RWPE2 (cell line): Measurements from ENCODE around the gene PAK6.

ENCODE experiments used
- ATAC-seq: fragments of 200-7000 bp; cut with Tn5 transposase; 3 replicates; pipeline ENCODE4 v1.9.1; 2021; ENCODE audit warnings: low read depth
- DNase-seq: peaks from one replicate; pipeline ENCODE4 v3.0.0-alpha.2; 2020; ENCODE audit warnings: low spot score
- H3K27ac ChIP-seq: fragments of 450-650 bp; 2 replicates; pipeline ENCODE4 v1.5.1; 2017; ENCODE audit warnings: mild to moderate bottlenecking; ENCODE audit not compliant: poor library complexity, severe bottlenecking
- H3K27me3 ChIP-seq: fragments of 250-450 bp; sonication (Bioruptor Pico); 2 replicates; pipeline ENCODE4 v1.5.1; 2021; ENCODE audit warnings: mild to moderate bottlenecking, moderate library complexity; ENCODE audit not compliant: insufficient read depth, poor library complexity, severe bottlenecking
- H3K36me3 ChIP-seq: fragments of 250-450 bp; sonication (Bioruptor Pico); 2 replicates; pipeline ENCODE4 v1.5.1; 2020; ENCODE audit warnings: low read depth, mild to moderate bottlenecking, moderate library complexity
- H3K4me1 ChIP-seq: fragments of 250-450 bp; sonication (Bioruptor Pico); 2 replicates; pipeline ENCODE4 v1.5.1; 2021; ENCODE audit warnings: mild to moderate bottlenecking, moderate library complexity; ENCODE audit not compliant: insufficient read depth, poor library complexity, severe bottlenecking
- H3K4me3 ChIP-seq: fragments of 250-450 bp; sonication (Bioruptor Pico); 2 replicates; pipeline ENCODE4 v1.5.1; 2021; ENCODE audit warnings: mild to moderate bottlenecking, moderate library complexity; ENCODE audit not compliant: severe bottlenecking
- H3K9me3 ChIP-seq: fragments of 250-450 bp; sonication (Bioruptor Pico); 2 replicates; pipeline ENCODE4 v1.5.1; 2021; ENCODE audit warnings: mild to moderate bottlenecking, moderate library complexity; ENCODE audit not compliant: severe bottlenecking
- CTCF ChIP-seq: fragments of 450-650 bp; IDR thresholded peaks from one replicate; pipeline ENCODE4 v1.5.1; 2017; ENCODE audit warnings: mild to moderate bottlenecking, moderate library complexity; ENCODE audit not compliant: poor library complexity, severe bottlenecking

The PAK6 gene

GRCh38 chr15:40247406-40247971, 8.6 kb downstream of the PAK6 start:
- Histone ChIP-seq H3K4me1 (peaks cover 46% of the 10 kb centered on the region), H3K27ac (no peak overlapping the region), H3K4me3 (no peak overlapping the region), H3K36me3 (no peaks in the 10 kb centered on the region), H3K27me3 (no peaks in the 10 kb centered on the region), H3K9me3 (no peaks in the 10 kb centered on the region)
- TF ChIP-seq CTCF, result no peak
- DNase-seq (peak; percentile 68), ATAC-seq (no peak)

DNA sequence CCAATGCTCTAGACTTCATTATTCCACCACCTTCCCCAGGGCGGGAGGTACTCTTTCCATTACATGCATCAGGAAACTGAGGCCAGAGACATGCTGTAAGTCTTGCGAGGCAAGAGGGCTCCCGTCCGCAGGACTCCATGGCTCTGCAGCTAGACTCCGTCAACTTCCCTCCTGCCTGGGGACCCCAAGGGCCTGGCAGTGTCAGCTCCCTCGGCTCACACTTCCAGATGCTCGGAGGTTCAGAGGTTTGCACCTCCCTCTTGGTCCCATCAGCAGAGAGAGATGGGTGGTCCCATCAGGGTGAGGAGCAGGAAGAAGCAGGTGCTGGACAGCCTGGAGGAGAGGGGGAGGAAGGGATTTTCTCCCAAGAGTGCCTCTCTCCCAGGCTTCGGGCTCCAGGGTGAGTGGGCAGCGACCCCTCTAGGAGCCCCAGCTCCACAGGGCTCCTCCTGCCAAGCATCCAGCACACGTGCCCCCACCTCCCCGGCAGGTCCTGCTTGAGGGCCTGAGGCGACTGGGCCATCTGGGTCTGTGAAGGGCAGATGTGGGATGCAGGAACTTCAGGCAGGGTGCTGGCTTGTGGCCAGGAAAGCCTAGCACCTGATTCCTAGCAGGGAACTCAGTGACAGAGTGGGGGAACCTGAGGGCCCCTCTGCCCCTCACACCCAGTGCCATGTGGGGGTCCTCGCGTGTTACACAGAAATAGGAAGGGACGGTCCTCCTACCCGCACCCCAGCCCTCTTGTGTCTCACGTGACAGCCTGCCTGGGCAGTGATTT, 9.3 kb downstream of the PAK6 start:
- Histone ChIP-seq H3K4me3 (no peak overlapping the region), H3K27me3 (no peaks in the 10 kb centered on the region)
- no peak for TF ChIP-seq CTCF

GRCh38 chr15:40249477-40250303, 10.8 kb downstream of the PAK6 start:
- H3K27me3 ChIP-seq, result no peaks in the 10 kb centered on the region

More for the DNA sequence above, 9.3 kb downstream of the PAK6 start:
- Histone ChIP-seq H3K36me3 (no peaks in the 10 kb centered on the region), H3K9me3 (no peaks in the 10 kb centered on the region), H3K27ac (no peak overlapping the region), H3K4me1 (peaks cover 42% of the 10 kb centered on the region)
- ATAC-seq, result no peak
- DNase-seq, result peak; percentile 68

DNA sequence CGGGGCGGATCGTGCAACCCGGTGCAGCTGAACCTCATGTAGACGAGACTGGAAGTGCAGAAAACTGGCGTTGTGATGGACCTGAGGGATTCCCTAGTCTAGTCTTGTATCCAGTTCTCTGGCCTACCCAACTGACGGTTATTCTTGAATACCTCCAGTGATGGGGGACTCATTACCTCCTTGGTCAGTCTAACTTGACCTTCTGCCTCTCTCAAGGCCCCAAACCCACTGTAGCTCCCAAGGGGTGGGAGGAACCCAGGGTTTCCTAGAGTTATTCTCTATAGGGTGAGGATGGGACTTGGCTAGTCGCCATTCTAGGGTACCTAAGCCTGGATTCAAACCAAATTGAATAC, 11.4 kb downstream of the PAK6 start:
- no peak overlapping the region for H3K4me3 ChIP-seq
- ATAC-seq (no peak), DNase-seq (no peak)
- peaks cover 29% of the 10 kb centered on the region for H3K4me1 ChIP-seq
- H3K27ac ChIP-seq, result peak overlapping the region; percentile 21
- TF ChIP-seq CTCF, result no peak
- H3K27me3 ChIP-seq, result no peaks in the 10 kb centered on the region
- H3K36me3 ChIP-seq, result no peaks in the 10 kb centered on the region; the same call in 1 of the 2 replicates
- H3K9me3 ChIP-seq, result no peaks in the 10 kb centered on the region

More at GRCh38 chr15:40249477-40250303, 10.8 kb downstream of the PAK6 start:
- Histone ChIP-seq H3K36me3 (no peaks in the 10 kb centered on the region; the same call in 1 of the 2 replicates), H3K9me3 (no peaks in the 10 kb centered on the region), H3K4me1 (peaks cover 35% of the 10 kb centered on the region), H3K27ac (peak overlapping the region; percentile 21), H3K4me3 (no peak overlapping the region)
- DNase-seq (peak; percentile 72), ATAC-seq (peak; percentile 46)
- TF ChIP-seq CTCF, result no peak
